Upper lobe of right lung (tissue), 1 donor: ENCODE results near the gene GAST. TPM values are rescaled to one million over a fixed set of nuclear protein-coding genes. Genes with fewer than 3 reads are reported as not detected.

ENCODE experiments used
- ATAC-seq: fragments of 200-7000 bp; cut with Tn5 transposase; one replicate; pipeline ENCODE4 v1.9.1; 2020; ENCODE audit warnings: mild to moderate bottlenecking, moderate library complexity
- DNase-seq: peaks from one replicate; pipeline ENCODE4 v3.0.0-alpha.2; 2020
- H3K27ac ChIP-seq: fragments of 200-600 bp; one replicate; pipeline ENCODE4 v1.8.0; 2022
- H3K27me3 ChIP-seq: fragments of 200-600 bp; one replicate; pipeline ENCODE4 v1.8.0; 2022; ENCODE audit warnings: mild to moderate bottlenecking
- H3K36me3 ChIP-seq: fragments of 200-600 bp; one replicate; pipeline ENCODE4 v1.8.0; 2022
- H3K4me1 ChIP-seq: fragments of 200-600 bp; one replicate; pipeline ENCODE4 v1.8.0; 2022
- H3K4me3 ChIP-seq: fragments of 200-600 bp; one replicate; pipeline ENCODE4 v1.8.0; 2022; ENCODE audit warnings: mild to moderate bottlenecking
- H3K9me3 ChIP-seq: fragments of 200-600 bp; one replicate; pipeline ENCODE4 v1.8.0; 2022
- intact Hi-C: fragments of 100-400 bp; cut with DNase I; formaldehyde crosslinking; loops from one replicate; pipeline ENCODE4 v1.11.0; 2022
- total RNA-seq: library from RNA; stranded (reverse); fragmentation: NEBNext Ultra II Directional; extraction: Animal tissue kit (Norgen Biotek cat#: 25700); gene quantifications from one replicate; pipeline ENCODE4 v1.2.1, GENCODE V29; 2021
- TF ChIP-seq, protein P1 (sequence below): fragments of 200-600 bp; IDR thresholded peaks from one replicate; pipeline ENCODE4 v1.8.0; 2022; ENCODE audit warnings: antibody characterized with exemption
- donor health status: DM: no; HTN: yes; CAD: no; lungs with severe emphysema.

GAST gene
- total RNA-seq, 1 donor from 2014 or later = not detected

DNA sequence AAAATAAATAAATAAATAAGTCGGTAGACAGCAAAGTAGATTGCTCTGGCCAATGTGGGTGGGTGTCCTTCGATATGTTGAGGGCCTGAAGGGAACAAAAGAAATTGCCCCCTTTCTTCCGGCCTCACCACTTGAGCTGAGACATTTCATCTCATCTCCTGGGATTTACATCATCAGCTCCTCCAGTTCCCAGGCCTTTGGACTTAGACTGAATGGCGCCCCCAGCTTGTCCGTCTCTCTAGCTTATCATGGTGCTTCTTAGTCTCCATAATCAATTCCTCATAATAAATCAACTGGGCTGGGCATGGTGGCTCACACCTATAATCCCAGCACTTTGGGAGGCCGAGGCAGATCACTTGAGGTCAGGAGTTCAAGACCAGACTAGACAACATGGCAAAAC is 36.1 kb downstream of the GAST start:
- H3K9me3 ChIP-seq = no peaks in the 10 kb centered on the region
- intact Hi-C loops = no loop called here
- TF ChIP-seq, protein P1, sequence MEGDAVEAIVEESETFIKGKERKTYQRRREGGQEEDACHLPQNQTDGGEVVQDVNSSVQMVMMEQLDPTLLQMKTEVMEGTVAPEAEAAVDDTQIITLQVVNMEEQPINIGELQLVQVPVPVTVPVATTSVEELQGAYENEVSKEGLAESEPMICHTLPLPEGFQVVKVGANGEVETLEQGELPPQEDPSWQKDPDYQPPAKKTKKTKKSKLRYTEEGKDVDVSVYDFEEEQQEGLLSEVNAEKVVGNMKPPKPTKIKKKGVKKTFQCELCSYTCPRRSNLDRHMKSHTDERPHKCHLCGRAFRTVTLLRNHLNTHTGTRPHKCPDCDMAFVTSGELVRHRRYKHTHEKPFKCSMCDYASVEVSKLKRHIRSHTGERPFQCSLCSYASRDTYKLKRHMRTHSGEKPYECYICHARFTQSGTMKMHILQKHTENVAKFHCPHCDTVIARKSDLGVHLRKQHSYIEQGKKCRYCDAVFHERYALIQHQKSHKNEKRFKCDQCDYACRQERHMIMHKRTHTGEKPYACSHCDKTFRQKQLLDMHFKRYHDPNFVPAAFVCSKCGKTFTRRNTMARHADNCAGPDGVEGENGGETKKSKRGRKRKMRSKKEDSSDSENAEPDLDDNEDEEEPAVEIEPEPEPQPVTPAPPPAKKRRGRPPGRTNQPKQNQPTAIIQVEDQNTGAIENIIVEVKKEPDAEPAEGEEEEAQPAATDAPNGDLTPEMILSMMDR = no peak
- ATAC-seq (no peak), DNase-seq (no peak)
- no peak overlapping the region for H3K4me3 ChIP-seq
- H3K27me3 ChIP-seq = no peaks in the 10 kb centered on the region
- no peaks in the 10 kb centered on the region for H3K36me3 ChIP-seq
- no peaks in the 10 kb centered on the region for H3K4me1 ChIP-seq
- H3K27ac ChIP-seq = no peak overlapping the region

DNA sequence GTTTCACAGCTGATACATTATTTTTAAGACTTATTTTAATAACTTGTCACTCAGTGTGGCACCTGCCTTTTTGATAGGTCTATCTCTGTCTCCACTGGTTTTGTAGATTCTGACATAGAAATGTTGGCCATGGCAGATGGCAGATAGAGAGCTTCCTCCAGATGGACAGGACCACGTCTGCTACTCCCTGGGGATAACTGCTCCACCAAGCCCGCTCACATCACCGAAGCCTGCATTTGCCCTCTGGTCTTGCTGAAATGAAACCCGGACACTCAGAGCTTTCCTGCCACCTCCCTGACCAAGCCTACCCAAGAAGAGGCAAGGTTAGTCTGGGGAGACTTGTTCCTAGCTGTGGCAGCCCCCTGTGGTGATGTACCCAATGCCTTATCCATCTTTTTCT is 38.7 kb downstream of the GAST start:
- intact Hi-C loops = no loop called here
- H3K4me1 ChIP-seq = no peaks in the 10 kb centered on the region
- H3K9me3 ChIP-seq = no peaks in the 10 kb centered on the region
- peaks cover 19% of the 10 kb centered on the region for H3K36me3 ChIP-seq
- TF ChIP-seq, protein P1 = no peak
- DNase-seq (no peak), ATAC-seq (no peak)
- no peak overlapping the region for H3K27ac ChIP-seq
- H3K4me3 ChIP-seq = no peak overlapping the region
- no peaks in the 10 kb centered on the region for H3K27me3 ChIP-seq

DNA sequence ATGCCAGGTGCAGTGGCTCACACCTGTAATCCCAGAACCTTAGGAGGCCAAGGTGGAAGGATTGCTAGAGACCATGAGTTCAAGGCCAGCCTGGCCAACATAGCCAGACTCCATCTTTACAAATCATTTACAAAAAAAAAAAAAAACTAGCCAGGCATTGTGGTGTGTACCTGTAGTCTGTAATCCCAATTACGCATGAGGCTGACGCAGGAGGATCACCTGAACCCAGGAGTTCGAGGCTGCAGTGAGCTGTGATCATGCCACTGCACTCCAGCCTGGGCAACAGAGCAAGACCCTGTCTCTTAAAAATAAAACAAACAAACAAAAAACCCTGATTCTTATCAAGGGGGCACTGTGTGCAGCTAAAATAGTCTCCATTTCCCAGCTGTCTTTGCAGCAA is 39.2 kb downstream of the GAST start:
- intact Hi-C loops = no loop called here
- TF ChIP-seq, protein P1 = no peak
- Histone ChIP-seq H3K4me1 (no peaks in the 10 kb centered on the region), H3K9me3 (no peaks in the 10 kb centered on the region), H3K27ac (no peak overlapping the region), H3K4me3 (no peak overlapping the region), H3K27me3 (no peaks in the 10 kb centered on the region), H3K36me3 (peaks cover 24% of the 10 kb centered on the region)
- DNase-seq (no peak), ATAC-seq (no peak)

DNA sequence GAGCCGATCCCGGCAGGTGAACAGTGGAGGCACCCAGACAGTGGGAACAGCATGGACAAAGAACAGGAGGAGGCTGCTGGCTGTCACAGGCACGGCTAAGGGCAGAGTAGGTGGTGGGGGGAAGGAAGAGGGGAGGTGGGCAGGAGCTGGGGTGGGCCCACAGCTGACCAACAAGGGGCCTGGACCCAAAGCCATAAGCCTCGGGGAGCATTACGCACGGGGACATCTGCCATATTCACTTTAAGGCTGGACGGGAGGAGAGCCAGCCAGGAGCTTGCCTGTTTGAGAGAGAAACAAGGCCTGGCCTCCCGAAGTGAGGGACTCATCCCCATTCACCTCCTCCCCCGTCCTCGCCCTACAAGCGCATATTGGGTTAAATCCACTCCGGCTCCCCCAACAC is 41.9 kb downstream of the GAST start:
- intact Hi-C loops = no loop called here
- no peak for DNase-seq
- Histone ChIP-seq H3K4me3 (no peak overlapping the region), H3K4me1 (no peaks in the 10 kb centered on the region), H3K9me3 (no peaks in the 10 kb centered on the region), H3K27me3 (no peaks in the 10 kb centered on the region), H3K36me3 (peaks cover 50% of the 10 kb centered on the region), H3K27ac (no peak overlapping the region)
- ATAC-seq = no peak
- TF ChIP-seq, protein P1 = no peak

DNA sequence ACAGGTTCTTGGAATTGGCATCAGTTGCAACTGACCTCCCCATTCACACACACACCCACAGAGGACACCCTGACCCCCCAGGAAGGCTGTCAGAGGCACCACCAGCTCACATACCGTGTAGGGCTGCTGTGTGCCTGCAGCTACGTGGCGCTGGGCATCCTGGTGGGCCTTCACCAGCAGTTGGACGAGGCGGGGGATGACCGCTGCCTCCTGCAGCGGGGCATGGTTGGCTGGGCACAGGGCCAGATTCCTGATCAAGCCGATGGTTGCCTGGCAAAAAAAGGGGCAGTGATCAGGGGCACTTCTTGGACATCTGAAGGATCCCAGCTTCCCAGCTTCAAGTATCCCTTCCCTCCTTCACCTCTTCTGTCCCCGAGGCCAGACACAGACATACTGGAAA is 46.5 kb downstream of the GAST start:
- H3K27me3 ChIP-seq = no peaks in the 10 kb centered on the region
- DNase-seq (no peak), ATAC-seq (no peak)

GRCh38 chr17:41760878-41761277 is 48.7 kb downstream of the GAST start:
- no peaks in the 10 kb centered on the region for H3K9me3 ChIP-seq
- no peak for ATAC-seq
- TF ChIP-seq, protein P1 = no peak
- peaks cover 95% of the 10 kb centered on the region for H3K36me3 ChIP-seq
- H3K27ac ChIP-seq = no peak overlapping the region
- H3K4me1 ChIP-seq = no peaks in the 10 kb centered on the region
- no peak overlapping the region for H3K4me3 ChIP-seq
- no peaks in the 10 kb centered on the region for H3K27me3 ChIP-seq
- DNase-seq = no peak
- intact Hi-C loops = no loop called here

More for the DNA sequence above, 46.5 kb downstream of the GAST start:
- intact Hi-C loops = no loop called here
- Histone ChIP-seq H3K27ac (no peak overlapping the region), H3K4me1 (no peaks in the 10 kb centered on the region), H3K36me3 (peaks cover 92% of the 10 kb centered on the region), H3K4me3 (no peak overlapping the region), H3K9me3 (no peaks in the 10 kb centered on the region)
- TF ChIP-seq, protein P1 = no peak
